Panc1 (cell line): ENCODE measurements around the gene ADGRA1. TPM values are rescaled to one million over a fixed set of nuclear protein-coding genes. Genes with fewer than 3 reads are reported as not detected.

Source experiments
- ATAC-seq: fragments of 200-7000 bp; cut with Tn5 transposase; 2 replicates; pipeline ENCODE4 v1.9.1; 2020; ENCODE audit warnings: mild to moderate bottlenecking, moderate library complexity
- BruUV-seq: library from RNA; stranded (reverse); fragments of 400-500 nt; replicated peaks from 2 replicates; lab custom pipeline; 2021; lab: Mats Ljungman, UMichigan
- CTCF ChIA-PET: fragments of 300-600 bp; sonication (Branson Sonifier 250); formaldehyde crosslinking; loops from one replicate; lab custom pipeline; 2022; ENCODE audit warnings: antibody characterized with exemption; lab: Charles Lee
- POLR2A ChIA-PET: fragments of 300-600 bp; sonication (Branson Sonifier 250); formaldehyde crosslinking; loops from one replicate; lab custom pipeline; 2022; ENCODE audit warnings: antibody characterized with exemption; lab: Charles Lee
- DNase-seq: peaks from one replicate; pipeline ENCODE4 v3.0.0-alpha.2; 2010; ENCODE audit warnings: low read depth, low spot score
- H3K27ac ChIP-seq: 2 replicates; pipeline ENCODE4 v1.5.1; 2011; ENCODE audit warnings: mild to moderate bottlenecking, low read length, inconsistent platforms
- H3K27me3 ChIP-seq: fragments of 200-500 bp; sonication (Bioruptor generic); 2 replicates; pipeline ENCODE4 v1.6.0; 2014; ENCODE audit warnings: low read length, inconsistent platforms; ENCODE audit not compliant: control insufficient read depth, insufficient read depth
- H3K36me3 ChIP-seq: fragments of 200-500 bp; sonication (Bioruptor generic); 2 replicates; pipeline ENCODE4 v1.5.1; 2014; ENCODE audit warnings: inconsistent platforms, mild to moderate bottlenecking, low read length, moderate library complexity; ENCODE audit not compliant: control insufficient read depth, insufficient read depth
- H3K4me1 ChIP-seq: 2 replicates; pipeline ENCODE4 v1.5.1; 2011; ENCODE audit warnings: inconsistent platforms, mild to moderate bottlenecking, low read length, moderate library complexity; ENCODE audit not compliant: control insufficient read depth, insufficient read depth
- H3K4me3 ChIP-seq, 2 experiments: 2 replicates each; pipeline ENCODE4 v1.5.1; 2011 to 2012; ENCODE audit warnings: low read depth in 2 of 2, low read length in 2 of 2, mild to moderate bottlenecking in 2 of 2, inconsistent platforms in 1 of 2, moderate library complexity in 1 of 2
- H3K9me3 ChIP-seq: fragments of 200-500 bp; sonication (Bioruptor generic); 2 replicates; pipeline ENCODE4 v1.5.1; 2014; ENCODE audit warnings: low read depth, mild to moderate bottlenecking, inconsistent platforms, low read length, moderate library complexity; ENCODE audit not compliant: control insufficient read depth, insufficient read depth
- POLR2AphosphoS5 ChIP-seq: IDR thresholded peaks from 2 replicates; pipeline ENCODE4 v1.6.1; 2012; ENCODE audit warnings: mild to moderate bottlenecking, low read depth, low read length, moderate library complexity
- SIN3A ChIP-seq: IDR thresholded peaks from 2 replicates; pipeline ENCODE4 v1.6.1; 2012; ENCODE audit warnings: low read depth, mild to moderate bottlenecking, low read length, moderate library complexity, borderline replicate concordance; ENCODE audit not compliant: insufficient read depth
- TCF7L2 ChIP-seq: IDR thresholded peaks from 2 replicates; pipeline ENCODE4 v1.6.1; 2011; ENCODE audit warnings: mild to moderate bottlenecking, low read depth, low read length, inconsistent platforms
- in situ Hi-C: cut with HindIII; loops from 2 replicates; pipeline ENCODE4 v1.10.0; 2016; ENCODE audit warnings: low sequenced_read_pairs, low pct_unique_long_range_greater_than_20kb
- intact Hi-C: fragments of 100-400 bp; cut with micrococcal nuclease; formaldehyde crosslinking; loops from one replicate; pipeline ENCODE4 v1.10.0; 2022; ENCODE audit not compliant: unreplicated experiment
- total RNA-seq: library from RNA; stranded (reverse); gene quantifications from one replicate; pipeline ENCODE4 v1.2.1, GENCODE V29; 2021; ENCODE audit not compliant: unreplicated experiment
- TF ChIP-seq, protein P1 (sequence below): fragments of 450-650 bp; IDR thresholded peaks from 2 replicates; pipeline ENCODE4 v1.5.1; 2017; ENCODE audit warnings: mild to moderate bottlenecking
- TF ChIP-seq, protein P2 (sequence below), 2 experiments: IDR thresholded peaks; 2 replicates each; pipeline ENCODE4 v1.6.1; 2011 to 2012; ENCODE audit warnings: low read depth in 2 of 2, control low read depth in 1 of 2, low read length in 1 of 2, mild to moderate bottlenecking in 1 of 2, moderate library complexity in 1 of 2; ENCODE audit not compliant: insufficient read depth in 1 of 2

Gene ADGRA1
- total RNA-seq, 1 experiment from 2014 or later: 0.05 TPM

DNA sequence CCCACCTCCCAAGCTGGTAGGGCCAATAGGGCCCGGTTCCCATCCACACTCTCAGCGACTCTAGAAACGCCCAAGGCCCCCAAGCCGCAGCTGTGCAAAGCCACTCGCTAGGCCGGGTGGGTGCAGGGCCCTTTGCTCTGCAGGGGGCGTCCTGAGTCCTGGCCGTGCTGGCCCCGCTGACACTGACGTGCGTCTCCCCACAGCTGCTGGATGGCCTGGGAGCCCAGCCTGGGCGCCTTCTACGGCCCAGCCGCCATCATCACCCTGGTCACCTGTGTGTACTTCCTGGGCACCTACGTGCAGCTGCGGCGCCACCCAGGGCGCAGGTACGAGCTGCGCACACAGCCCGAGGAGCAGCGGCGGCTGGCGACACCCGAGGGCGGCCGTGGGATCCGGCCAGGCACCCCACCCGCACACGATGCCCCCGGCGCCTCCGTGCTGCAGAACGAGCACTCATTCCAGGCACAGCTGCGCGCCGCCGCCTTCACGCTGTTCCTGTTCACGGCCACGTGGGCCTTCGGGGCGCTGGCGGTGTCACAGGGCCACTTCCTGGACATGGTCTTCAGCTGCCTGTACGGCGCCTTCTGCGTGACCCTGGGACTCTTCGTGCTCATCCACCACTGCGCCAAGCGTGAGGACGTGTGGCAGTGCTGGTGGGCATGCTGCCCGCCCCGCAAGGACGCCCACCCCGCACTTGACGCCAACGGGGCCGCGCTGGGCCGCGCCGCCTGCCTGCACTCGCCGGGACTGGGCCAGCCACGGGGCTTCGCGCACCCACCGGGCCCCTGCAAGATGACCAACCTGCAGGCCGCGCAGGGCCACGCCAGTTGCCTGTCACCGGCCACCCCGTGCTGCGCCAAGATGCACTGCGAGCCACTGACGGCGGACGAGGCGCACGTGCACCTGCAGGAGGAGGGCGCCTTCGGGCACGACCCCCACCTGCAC is 40.7 kb downstream of the ADGRA1 start:
- in situ Hi-C loops (no loop called here), intact Hi-C loops (no loop called here)
- Histone ChIP-seq H3K27ac (no peak overlapping the region), H3K4me1 (no peaks in the 10 kb centered on the region; the same call in 1 of the 2 replicates), H3K36me3 (no peaks in the 10 kb centered on the region), H3K4me3 (no peak overlapping the region), H3K27me3 (no peaks in the 10 kb centered on the region; the same call in 1 of the 2 replicates), H3K9me3 (no peaks in the 10 kb centered on the region)
- BruUV-seq: no TSS peak
- CTCF ChIA-PET: interaction anchor here (0.6 to 0.7 kb wide), 3 partner anchors 32 to 349 kb away, joined by 3 to 7 read pairs (median 5); no protein-coding TSS in a partner anchor
- DNase-seq (no peak), ATAC-seq (no peak)
- TF ChIP-seq POLR2AphosphoS5 (no peak), SIN3A (no peak), TCF7L2 (no peak)
- TF ChIP-seq, protein P1, sequence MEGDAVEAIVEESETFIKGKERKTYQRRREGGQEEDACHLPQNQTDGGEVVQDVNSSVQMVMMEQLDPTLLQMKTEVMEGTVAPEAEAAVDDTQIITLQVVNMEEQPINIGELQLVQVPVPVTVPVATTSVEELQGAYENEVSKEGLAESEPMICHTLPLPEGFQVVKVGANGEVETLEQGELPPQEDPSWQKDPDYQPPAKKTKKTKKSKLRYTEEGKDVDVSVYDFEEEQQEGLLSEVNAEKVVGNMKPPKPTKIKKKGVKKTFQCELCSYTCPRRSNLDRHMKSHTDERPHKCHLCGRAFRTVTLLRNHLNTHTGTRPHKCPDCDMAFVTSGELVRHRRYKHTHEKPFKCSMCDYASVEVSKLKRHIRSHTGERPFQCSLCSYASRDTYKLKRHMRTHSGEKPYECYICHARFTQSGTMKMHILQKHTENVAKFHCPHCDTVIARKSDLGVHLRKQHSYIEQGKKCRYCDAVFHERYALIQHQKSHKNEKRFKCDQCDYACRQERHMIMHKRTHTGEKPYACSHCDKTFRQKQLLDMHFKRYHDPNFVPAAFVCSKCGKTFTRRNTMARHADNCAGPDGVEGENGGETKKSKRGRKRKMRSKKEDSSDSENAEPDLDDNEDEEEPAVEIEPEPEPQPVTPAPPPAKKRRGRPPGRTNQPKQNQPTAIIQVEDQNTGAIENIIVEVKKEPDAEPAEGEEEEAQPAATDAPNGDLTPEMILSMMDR: no peak; the same call in 1 of the 2 replicates
- TF ChIP-seq, protein P2, sequence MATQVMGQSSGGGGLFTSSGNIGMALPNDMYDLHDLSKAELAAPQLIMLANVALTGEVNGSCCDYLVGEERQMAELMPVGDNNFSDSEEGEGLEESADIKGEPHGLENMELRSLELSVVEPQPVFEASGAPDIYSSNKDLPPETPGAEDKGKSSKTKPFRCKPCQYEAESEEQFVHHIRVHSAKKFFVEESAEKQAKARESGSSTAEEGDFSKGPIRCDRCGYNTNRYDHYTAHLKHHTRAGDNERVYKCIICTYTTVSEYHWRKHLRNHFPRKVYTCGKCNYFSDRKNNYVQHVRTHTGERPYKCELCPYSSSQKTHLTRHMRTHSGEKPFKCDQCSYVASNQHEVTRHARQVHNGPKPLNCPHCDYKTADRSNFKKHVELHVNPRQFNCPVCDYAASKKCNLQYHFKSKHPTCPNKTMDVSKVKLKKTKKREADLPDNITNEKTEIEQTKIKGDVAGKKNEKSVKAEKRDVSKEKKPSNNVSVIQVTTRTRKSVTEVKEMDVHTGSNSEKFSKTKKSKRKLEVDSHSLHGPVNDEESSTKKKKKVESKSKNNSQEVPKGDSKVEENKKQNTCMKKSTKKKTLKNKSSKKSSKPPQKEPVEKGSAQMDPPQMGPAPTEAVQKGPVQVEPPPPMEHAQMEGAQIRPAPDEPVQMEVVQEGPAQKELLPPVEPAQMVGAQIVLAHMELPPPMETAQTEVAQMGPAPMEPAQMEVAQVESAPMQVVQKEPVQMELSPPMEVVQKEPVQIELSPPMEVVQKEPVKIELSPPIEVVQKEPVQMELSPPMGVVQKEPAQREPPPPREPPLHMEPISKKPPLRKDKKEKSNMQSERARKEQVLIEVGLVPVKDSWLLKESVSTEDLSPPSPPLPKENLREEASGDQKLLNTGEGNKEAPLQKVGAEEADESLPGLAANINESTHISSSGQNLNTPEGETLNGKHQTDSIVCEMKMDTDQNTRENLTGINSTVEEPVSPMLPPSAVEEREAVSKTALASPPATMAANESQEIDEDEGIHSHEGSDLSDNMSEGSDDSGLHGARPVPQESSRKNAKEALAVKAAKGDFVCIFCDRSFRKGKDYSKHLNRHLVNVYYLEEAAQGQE (IDR thresholded peaks at IDR 0.05; ENCODE audit: insufficient read depth in 1 of 2, low read depth in 2 of 2, low read length in 1 of 2): no peak
- POLR2A ChIA-PET: interaction anchor here (0.6 kb wide), 1 partner anchor 605 kb away, joined by 6 read pairs; no protein-coding TSS in a partner anchor

DNA sequence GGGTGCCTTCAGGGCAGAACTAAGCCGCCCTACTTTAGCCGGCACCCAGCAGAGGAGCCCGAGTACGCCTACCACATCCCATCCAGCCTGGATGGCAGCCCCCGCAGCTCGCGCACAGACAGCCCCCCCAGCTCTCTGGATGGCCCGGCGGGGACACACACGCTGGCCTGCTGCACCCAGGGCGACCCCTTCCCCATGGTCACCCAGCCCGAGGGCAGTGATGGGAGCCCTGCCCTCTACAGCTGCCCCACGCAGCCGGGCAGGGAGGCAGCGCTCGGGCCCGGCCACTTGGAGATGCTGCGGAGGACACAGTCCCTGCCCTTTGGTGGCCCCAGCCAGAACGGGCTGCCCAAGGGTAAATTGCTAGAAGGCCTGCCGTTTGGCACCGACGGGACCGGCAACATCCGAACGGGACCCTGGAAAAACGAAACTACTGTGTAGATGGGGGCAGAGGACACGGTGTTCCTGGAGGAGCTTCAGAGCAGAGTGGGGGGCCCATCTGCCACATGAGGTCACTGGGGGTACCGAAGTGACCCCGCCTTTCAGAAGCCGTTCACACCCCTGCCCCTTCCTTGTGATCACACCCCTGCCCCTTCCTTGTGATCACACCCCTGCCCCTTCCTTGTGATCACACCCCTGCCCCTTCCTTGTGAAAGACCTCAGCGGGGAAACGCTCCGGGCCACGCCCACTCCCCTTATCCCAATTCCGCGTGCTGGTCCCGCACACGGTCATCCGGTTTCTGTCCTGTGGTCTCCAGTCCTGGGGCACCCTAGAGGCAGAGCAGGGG is 41.5 kb downstream of the ADGRA1 start:
- DNase-seq (no peak), ATAC-seq (no peak)
- no peaks in the 10 kb centered on the region for H3K36me3 ChIP-seq
- no peaks in the 10 kb centered on the region for H3K27me3 ChIP-seq
- no peaks in the 10 kb centered on the region for H3K9me3 ChIP-seq
- H3K4me3 ChIP-seq: no peak overlapping the region
- no peak overlapping the region for H3K27ac ChIP-seq
- ChIA-PET POLR2A (no interaction called here), CTCF (no interaction called here)
- intact Hi-C loops: no loop called here
- BruUV-seq: no TSS peak
- in situ Hi-C loops: no loop called here
- H3K4me1 ChIP-seq: no peaks in the 10 kb centered on the region; the same call in 1 of the 2 replicates
- TF ChIP-seq TCF7L2: no peak
- TF ChIP-seq, protein P2 (IDR thresholded peaks at IDR 0.05; ENCODE audit: insufficient read depth in 1 of 2, low read depth in 2 of 2, low read length in 1 of 2): no peak
- TF ChIP-seq, protein P1: no peak
- TF ChIP-seq SIN3A: no peak
- TF ChIP-seq POLR2AphosphoS5: no peak
